ENCODE results near the gene CALHM2.

CALHM2 gene

GRCh38 chr10:103474077-103474476 is 21.9 kb upstream of the CALHM2 start:
- DNase-seq = no peak

GRCh38 chr10:103473261-103473671 is 21.1 kb upstream of the CALHM2 start:
- no peak for DNase-seq

GRCh38 chr10:103472005-103472404 is 19.8 kb upstream of the CALHM2 start:
- no peak for DNase-seq

- DNase-seq = no peak
These were observed 18.8 kb upstream of the CALHM2 start for GRCh38 chr10:103470761-103471653.

- no peak for DNase-seq
These were observed 17.0 kb upstream of the CALHM2 start for GRCh38 chr10:103469201-103469600.

GRCh38 chr10:103467406-103467805 is 15.2 kb upstream of the CALHM2 start:
- no peak for DNase-seq

GRCh38 chr10:103466734-103467133 is 14.6 kb upstream of the CALHM2 start:
- DNase-seq = no peak

GRCh38 chr10:103465411-103466179 is 13.4 kb upstream of the CALHM2 start:
- DNase-seq = no peak

- DNase-seq = no peak
These were observed 11.3 kb upstream of the CALHM2 start for GRCh38 chr10:103463499-103463898.

- DNase-seq = no peak
These were observed 7.4 kb upstream of the CALHM2 start for GRCh38 chr10:103459615-103460014.

- DNase-seq = no peak
These were observed 6.5 kb upstream of the CALHM2 start, which contains the start of gene CALHM1 for GRCh38 chr10:103458720-103459119. Gene CALHM1 (minus strand): TSS chr10:103458900. CDS start chr10:103458751, 149 bp downstream.

GRCh38 chr10:103457896-103458583 is 5.9 kb upstream of the CALHM2 start:
- DNase-seq = no peak

GRCh38 chr10:103457176-103457712 is 5.1 kb upstream of the CALHM2 start:
- DNase-seq = peak; percentile 33

GRCh38 chr10:103456074-103456660 is 4.0 kb upstream of the CALHM2 start:
- no peak for DNase-seq

- no peak for DNase-seq
These were observed 3.1 kb upstream of the CALHM2 start for GRCh38 chr10:103455235-103455634.

- DNase-seq = no peak
These were observed 1.9 kb upstream of the CALHM2 start for GRCh38 chr10:103454026-103454425.

- no peak for DNase-seq
These were observed 498 bp upstream of the CALHM2 start for GRCh38 chr10:103452506-103453230.

GRCh38 chr10:103451091-103451813 is 918 bp downstream of the CALHM2 start:
- no peak for DNase-seq

GRCh38 chr10:103450201-103450695 is 1.9 kb downstream of the CALHM2 start:
- no peak for DNase-seq

GRCh38 chr10:103449208-103450144 is 2.7 kb downstream of the CALHM2 start:
- DNase-seq = no peak
